Natural killer cell (primary cell): ENCODE measurements around the gene EPAS1. TPM values are rescaled to one million over a fixed set of nuclear protein-coding genes. Genes with fewer than 3 reads are reported as not detected.

Source experiments
- ATAC-seq, 3 donors: fragments of 150-1000 bp in 2 of 3; fragments of 200-7000 bp in 1 of 3; cut with Tn5 transposase; 1 replicate in 1 of 3; 2 replicates in 2 of 3; pipeline ENCODE4 v1.10.0; 2021; ENCODE audit warnings: mild to moderate bottlenecking in 2 of 3, moderate library complexity in 2 of 3
- DNase-seq, 2 donors: peaks; one replicate each; pipeline versions ENCODE4 v3.0.0 to v3.0.0-alpha.2; 2013 to 2021; ENCODE audit warnings: mixed read lengths in 1 of 2
- H3K27ac ChIP-seq: one replicate; pipeline ENCODE4 v1.5.1; 2013; ENCODE audit warnings: mild to moderate bottlenecking, low read length
- H3K27me3 ChIP-seq: one replicate; pipeline ENCODE4 v1.6.1; 2013; ENCODE audit warnings: low read length; ENCODE audit not compliant: control insufficient read depth, insufficient read depth
- H3K36me3 ChIP-seq: one replicate; pipeline ENCODE4 v1.6.1; 2013; ENCODE audit warnings: low read length; ENCODE audit not compliant: control insufficient read depth, insufficient read depth
- H3K4me1 ChIP-seq: one replicate; pipeline ENCODE4 v1.6.1; 2013; ENCODE audit warnings: low read length; ENCODE audit not compliant: control insufficient read depth, insufficient read depth
- H3K4me3 ChIP-seq: one replicate; pipeline ENCODE4 v1.5.1; 2013; ENCODE audit warnings: low read length
- H3K9me3 ChIP-seq: one replicate; pipeline ENCODE4 v1.6.1; 2013; ENCODE audit warnings: low read length; ENCODE audit not compliant: control insufficient read depth, insufficient read depth
- H3K27ac Mint-ChIP-seq, 2 donors: one replicate each; pipeline ENCODE4 v1.8.0; 2022; ENCODE audit warnings: mild to moderate bottlenecking in 2 of 2, mixed read lengths in 2 of 2, moderate library complexity in 1 of 2
- H3K27me3 Mint-ChIP-seq, 2 donors: one replicate each; pipeline ENCODE4 v1.8.0; 2022; ENCODE audit warnings: low read depth in 2 of 2, mixed read lengths in 2 of 2
- H3K36me3 Mint-ChIP-seq: one replicate; pipeline ENCODE4 v1.8.0; 2022; ENCODE audit warnings: mixed read lengths
- H3K4me1 Mint-ChIP-seq, 2 donors: one replicate each; pipeline ENCODE4 v1.8.0; 2022; ENCODE audit warnings: mixed read lengths in 2 of 2
- H3K4me3 Mint-ChIP-seq: one replicate; pipeline ENCODE4 v1.8.0; 2022; ENCODE audit warnings: mild to moderate bottlenecking, moderate library complexity, mixed read lengths
- H3K9me3 Mint-ChIP-seq, 2 donors: one replicate each; pipeline ENCODE4 v1.8.0; 2022; ENCODE audit warnings: mixed read lengths in 2 of 2
- CTCF ChIP-seq: fragments of 200-600 bp; IDR thresholded peaks from one replicate; pipeline ENCODE4 v1.8.0; 2022; ENCODE audit warnings: antibody characterized with exemption
- WGBS: methylation state at CpG from one replicate; pipeline ENCODE4 v1.1.7; 2013; ENCODE audit warnings: missing lambda C conversion rate; ENCODE audit not compliant: insufficient coverage; 5-methylcytosine and 5-hydroxymethylcytosine counted together
- intact Hi-C: fragments of 100-400 bp; cut with micrococcal nuclease; formaldehyde crosslinking; loops from one replicate; pipeline ENCODE4 v1.14.2; 2022
- total RNA-seq, 4 donors: library from RNA; stranded (reverse); fragments of 120-200 nt in 1 of 4; gene quantifications; one replicate each; pipeline versions ENCODE4 v1.2.3 to v1.2.4, GENCODE V29; 2013 to 2022

The EPAS1 gene
- total RNA-seq, 3 donors from 2014 or later (not counting 1 experiment from before 2014, with no cell fraction given), result 2.1 to 61.4 (median 3.6) TPM

- peak; percentile 22 to 51 for DNase-seq
- H3K27me3 Mint-ChIP-seq, result peaks cover 58 to 61% of the 10 kb centered on the region in 2 donors
- H3K36me3 Mint-ChIP-seq, result no peaks in the 10 kb centered on the region
- peak overlapping the region in 1 of 2 donors; percentile 81 for H3K27ac Mint-ChIP-seq
- Histone ChIP-seq H3K4me1 (peaks cover 33% of the 10 kb centered on the region), H3K36me3 (no peaks in the 10 kb centered on the region), H3K27me3 (peaks cover 41% of the 10 kb centered on the region), H3K27ac (no peak overlapping the region), H3K9me3 (no peaks in the 10 kb centered on the region), H3K4me3 (peak overlapping the region; percentile 90)
- H3K4me1 Mint-ChIP-seq, result peaks cover 26 to 33% of the 10 kb centered on the region in 2 donors
- H3K9me3 Mint-ChIP-seq, result no peaks in the 10 kb centered on the region
- WGBS, result 2% methylated on average over 71 of the region's 71 CpGs
- intact Hi-C loops, result loop anchor here (5.0 kb wide), 2 partner anchors 121 to 236 kb away; no protein-coding TSS in a partner anchor
- TF ChIP-seq CTCF, result no peak
- H3K4me3 Mint-ChIP-seq, result peak overlapping the region; percentile 94
- ATAC-seq, result no peak
Measured at GRCh38 chr2:46298522-46299353, 1.5 kb downstream of the EPAS1 start.

GRCh38 chr2:46299365-46300263 lies 2.4 kb downstream of the EPAS1 start:
- Histone ChIP-seq H3K4me3 (peak overlapping the region; percentile 90), H3K4me1 (peaks cover 35% of the 10 kb centered on the region), H3K27ac (no peak overlapping the region), H3K9me3 (no peaks in the 10 kb centered on the region), H3K27me3 (peaks cover 41% of the 10 kb centered on the region), H3K36me3 (no peaks in the 10 kb centered on the region)
- no peak for ATAC-seq
- Mint-ChIP-seq H3K27ac (no peak overlapping the region), H3K27me3 (peaks cover 58 to 67% of the 10 kb centered on the region in 2 donors), H3K36me3 (no peaks in the 10 kb centered on the region), H3K4me3 (peak overlapping the region; percentile 94), H3K9me3 (no peaks in the 10 kb centered on the region), H3K4me1 (peaks cover 27 to 34% of the 10 kb centered on the region in 2 donors)
- 22% methylated on average over 40 of the region's 40 CpGs for WGBS
- DNase-seq, result peak in 1 of 2 donors; percentile 18
- TF ChIP-seq CTCF, result no peak
- intact Hi-C loops, result loop anchor here (5.0 kb wide), 2 partner anchors 122 to 237 kb away; no protein-coding TSS in a partner anchor

GRCh38 chr2:46300406-46300832 lies 3.2 kb downstream of the EPAS1 start:
- Histone ChIP-seq H3K9me3 (no peaks in the 10 kb centered on the region), H3K27me3 (peaks cover 44% of the 10 kb centered on the region), H3K27ac (no peak overlapping the region), H3K36me3 (no peaks in the 10 kb centered on the region), H3K4me3 (no peak overlapping the region), H3K4me1 (peaks cover 43% of the 10 kb centered on the region)
- H3K9me3 Mint-ChIP-seq, result no peaks in the 10 kb centered on the region
- peaks cover 32 to 38% of the 10 kb centered on the region in 2 donors for H3K4me1 Mint-ChIP-seq
- no peaks in the 10 kb centered on the region for H3K36me3 Mint-ChIP-seq
- peaks cover 56 to 71% of the 10 kb centered on the region in 2 donors for H3K27me3 Mint-ChIP-seq
- intact Hi-C loops, result no loop called here
- WGBS, result 96% methylated on average over 6 of the region's 6 CpGs
- no peak overlapping the region for H3K4me3 Mint-ChIP-seq
- ATAC-seq (no peak), DNase-seq (no peak)
- TF ChIP-seq CTCF, result no peak
- H3K27ac Mint-ChIP-seq, result no peak overlapping the region
